ENCODE data around the gene EIPR1.

Gene EIPR1

GRCh38 chr2:3139906-3140305 lies 237.7 kb downstream of the EIPR1 start:
- no peaks in the 10 kb centered on the region for H3K9me2 ChIP-seq (replicated peaks; ENCODE audit: insufficient read depth, low read length)

More at GRCh38 chr2:3139906-3140305, 237.7 kb downstream of the EIPR1 start:
- H3K4me3 ChIP-seq (ENCODE audit: insufficient read depth, low read length, poor library complexity, severe bottlenecking) = no peak overlapping the region
- H3K27ac ChIP-seq (ENCODE audit: low read depth, low read length) = no peak overlapping the region
- no peaks in the 10 kb centered on the region for H3K9me3 ChIP-seq (ENCODE audit: insufficient read depth, low read length)
- H3K4me2 ChIP-seq (ENCODE audit: low read depth, low read length, poor library complexity, severe bottlenecking) = no peak overlapping the region
- H3K27me3 ChIP-seq (ENCODE audit: low read length) = no peaks in the 10 kb centered on the region
- H3K36me3 ChIP-seq (ENCODE audit: low read length) = no peaks in the 10 kb centered on the region
- no peaks in the 10 kb centered on the region for H3K79me2 ChIP-seq (ENCODE audit: insufficient read depth, low read length)
- H3K9ac ChIP-seq (ENCODE audit: low read length) = no peak overlapping the region
- TF ChIP-seq CTCF (IDR thresholded peaks at IDR 0.05; ENCODE audit: insufficient read depth, low read length, poor library complexity, severe bottlenecking) (no peak), EZH2phosphoT487 (conservative IDR thresholded peaks at IDR 0.05; ENCODE audit: low read length) (no peak)
- no peak overlapping the region for H2AFZ ChIP-seq (ENCODE audit: low read depth, low read length, severe bottlenecking)
- H3F3A ChIP-seq (ENCODE audit: insufficient read depth) = no peaks in the 10 kb centered on the region
- H4K20me1 ChIP-seq (ENCODE audit: low read depth, low read length) = no peaks in the 10 kb centered on the region
